GM13976 (cell line): ENCODE data around the gene DIS3L2.
"Not testable (repeated sequence)": the region's sequence is repeated elsewhere in the genome, so short reads cannot be mapped to it uniquely, and the experiment has no call there.

Source experiments
- DNase-seq: peaks from one replicate; pipeline ENCODE4 v3.0.0; 2012; ENCODE audit warnings: low spot score
- CTCF ChIP-seq: IDR thresholded peaks from 2 replicates; pipeline ENCODE4 v1.5.1; 2012; ENCODE audit warnings: borderline replicate concordance, mild to moderate bottlenecking; ENCODE audit not compliant: insufficient read depth; ENCODE audit errors: extremely low read depth, missing control alignments, control extremely low read depth
- in situ Hi-C: fragments of 300-500 bp; cut with MboI; formaldehyde crosslinking; loops from one replicate; pipeline ENCODE4 v1.12.0; 2022; ENCODE audit warnings: low sequenced_read_pairs, mixed read lengths, inconsistent platforms; ENCODE audit not compliant: unreplicated experiment

The DIS3L2 gene

GRCh38 chr2:232327105-232328031, 365.9 kb downstream of the DIS3L2 start:
- DNase-seq: peak; percentile 84
- peak; percentile 81 for TF ChIP-seq CTCF
- in situ Hi-C loops: no loop called here

- in situ Hi-C loops: no loop called here
These were observed 366.5 kb downstream of the DIS3L2 start for GRCh38 chr2:232328032-232328422.

GRCh38 chr2:232328516-232329460, 367.3 kb downstream of the DIS3L2 start:
- DNase-seq: no peak
- in situ Hi-C loops: no loop called here
- no peak for TF ChIP-seq CTCF

More at GRCh38 chr2:232328032-232328422, 366.5 kb downstream of the DIS3L2 start:
- DNase-seq: no peak
- TF ChIP-seq CTCF: no peak

GRCh38 chr2:232329716-232330067, 368.2 kb downstream of the DIS3L2 start:
- TF ChIP-seq CTCF: no peak
- in situ Hi-C loops: no loop called here
- DNase-seq: no peak

- DNase-seq: no peak
- in situ Hi-C loops: no loop called here
- no peak for TF ChIP-seq CTCF
These were observed 368.8 kb downstream of the DIS3L2 start for GRCh38 chr2:232330068-232330999.

- in situ Hi-C loops, DNase-seq: not testable (repeated sequence)
These were observed 369.5 kb downstream of the DIS3L2 start for GRCh38 chr2:232331061-232331460.

GRCh38 chr2:232331641-232332040, 370.1 kb downstream of the DIS3L2 start:
- in situ Hi-C loops, DNase-seq: not testable (repeated sequence)

GRCh38 chr2:232332244-232332939, 370.9 kb downstream of the DIS3L2 start:
- DNase-seq, in situ Hi-C loops: not testable (repeated sequence)
